GM21381 (cell line): Measurements from ENCODE around the gene SLC35D1.
"Not testable (repeated sequence)": the region's sequence is repeated elsewhere in the genome, so short reads cannot be mapped to it uniquely, and the experiment has no call there.

Experiments
- ATAC-seq: cut with Tn5 transposase; IDR thresholded peaks from one replicate; pipeline ENCODE4 v1.9.1; 2021; ENCODE audit warnings: mild to moderate bottlenecking, moderate library complexity; ENCODE audit not compliant: unreplicated experiment

The SLC35D1 gene

DNA sequence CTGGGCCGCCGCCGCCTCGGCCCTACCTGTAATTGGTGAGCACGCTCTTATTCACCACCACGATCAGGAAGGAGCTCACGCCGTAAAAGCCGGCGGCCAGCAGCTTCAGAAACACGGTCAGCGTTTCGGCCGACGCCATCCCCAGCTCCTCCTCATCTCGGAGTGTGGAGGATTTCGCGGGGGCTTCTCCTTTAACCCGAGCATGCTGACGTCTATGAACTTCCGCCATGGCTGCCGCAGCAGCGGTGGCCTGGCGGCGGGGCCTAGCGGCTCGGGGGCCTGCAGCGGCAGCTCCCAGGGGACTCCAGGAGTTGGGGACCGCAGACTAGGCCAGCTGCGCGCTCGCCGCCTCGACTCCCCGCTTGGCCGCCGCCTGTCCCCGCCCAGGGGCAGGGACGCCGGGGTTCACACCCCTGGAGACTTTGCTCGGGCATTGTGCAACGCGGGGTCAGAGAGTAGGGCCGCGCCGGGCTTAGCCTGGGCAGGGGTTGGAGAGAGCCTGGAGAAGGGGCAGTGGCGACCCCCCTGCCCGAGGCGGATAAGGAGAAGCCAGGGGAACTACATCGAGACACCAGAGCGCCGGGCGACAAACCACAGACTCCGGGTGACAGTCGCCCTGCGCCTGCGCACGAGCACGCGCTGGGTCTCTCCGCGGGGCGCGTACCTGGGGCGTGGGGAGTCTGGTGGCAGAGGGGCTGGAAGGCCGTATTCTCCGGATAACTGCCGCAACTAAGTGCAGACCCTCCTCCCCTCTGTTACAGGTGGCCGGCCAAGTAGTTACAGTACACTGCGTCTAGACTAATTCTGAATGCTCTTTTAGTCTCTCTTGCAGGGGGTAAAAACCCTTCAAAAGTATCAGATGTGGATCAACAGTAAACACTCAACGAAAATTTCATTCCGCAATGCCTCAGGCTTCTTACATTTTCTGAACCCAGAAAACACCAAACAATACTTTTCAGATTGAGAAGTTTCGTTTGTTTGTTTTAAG lies at the start of gene SLC35D1:
SLC35D1 (minus strand) TSS at position 364 of the 988 bp plus-strand sequence; CDS start at position 229, 135 bp downstream.
- ATAC-seq, result peak; percentile 76

DNA sequence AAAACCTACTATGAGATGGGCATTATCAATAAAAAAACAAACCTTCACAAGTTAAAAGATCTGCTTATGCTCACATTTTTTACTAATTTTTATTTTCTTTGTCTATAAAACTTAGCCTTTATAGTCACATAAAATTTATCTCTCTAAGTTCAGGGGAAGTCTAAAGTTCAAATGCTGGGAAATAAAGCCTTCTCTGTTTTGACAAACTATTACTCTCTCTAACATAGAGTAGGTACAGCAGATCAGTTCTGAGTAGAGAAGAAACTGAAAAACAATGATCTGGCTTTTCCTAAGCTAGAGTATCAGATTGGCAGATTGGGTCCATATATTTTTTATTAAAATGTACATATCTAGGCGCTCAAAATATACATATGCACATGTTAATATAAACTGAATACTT lies 49.6 kb upstream of the SLC35D1 start:
- ATAC-seq, result no peak

DNA sequence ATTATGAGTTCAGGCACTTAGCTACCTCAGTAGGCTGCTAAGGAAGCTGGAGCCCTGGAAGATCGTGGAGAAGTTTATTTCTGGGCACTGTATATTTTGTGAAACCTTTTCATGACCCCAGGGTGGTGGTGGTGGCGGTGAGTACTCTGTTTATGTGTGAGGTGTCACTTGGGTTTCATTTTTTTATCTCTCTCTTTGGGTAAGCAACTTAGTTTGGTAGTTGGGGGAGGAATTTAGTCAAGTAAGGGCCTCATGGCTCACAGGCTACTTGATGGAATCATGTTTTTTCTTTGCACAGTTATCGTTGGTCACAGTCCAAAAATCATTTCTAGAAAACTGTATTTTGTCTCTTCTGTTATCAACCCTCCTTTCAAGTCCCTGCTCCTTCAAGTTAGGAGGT lies 46.9 kb upstream of the SLC35D1 start:
- no peak for ATAC-seq

DNA sequence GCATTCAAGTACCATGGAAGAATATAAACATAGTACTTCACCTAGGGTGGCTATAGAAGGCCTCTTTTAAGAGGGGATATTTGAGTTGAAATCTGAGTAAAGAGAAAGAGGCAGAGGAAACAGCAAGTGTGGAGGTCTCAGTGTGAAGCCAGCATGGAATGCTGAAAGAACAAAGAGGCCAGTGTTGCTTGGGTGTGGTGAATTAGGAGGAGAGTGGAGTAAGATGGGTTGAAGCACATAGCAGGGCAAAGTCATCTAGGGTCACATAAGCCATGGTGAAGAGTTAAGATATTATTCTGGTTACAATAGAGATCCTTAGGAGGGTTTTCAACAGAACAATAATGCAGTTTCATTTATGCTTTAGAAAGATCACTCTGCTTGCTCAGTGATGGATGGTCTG lies 43.4 kb upstream of the SLC35D1 start:
- ATAC-seq, result no peak

DNA sequence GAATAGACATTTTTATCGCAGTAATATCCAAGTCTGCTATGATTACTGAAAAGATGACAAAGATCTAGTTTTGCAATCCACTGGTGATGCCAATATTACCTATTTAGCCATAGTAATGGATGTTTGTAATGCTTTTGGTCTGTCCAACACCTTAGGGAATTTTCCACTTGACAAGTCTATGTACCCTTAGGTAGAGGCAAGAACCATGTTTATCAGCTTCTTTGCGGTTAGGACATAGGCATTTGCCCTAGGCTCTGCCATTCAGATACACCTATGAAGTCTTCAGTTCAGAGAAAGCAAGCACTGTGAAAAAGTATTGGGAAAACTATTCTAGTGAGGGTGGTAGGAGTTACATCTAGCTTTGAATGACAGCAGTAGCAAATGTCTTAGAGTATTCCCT lies 40.2 kb upstream of the SLC35D1 start:
- no peak for ATAC-seq

DNA sequence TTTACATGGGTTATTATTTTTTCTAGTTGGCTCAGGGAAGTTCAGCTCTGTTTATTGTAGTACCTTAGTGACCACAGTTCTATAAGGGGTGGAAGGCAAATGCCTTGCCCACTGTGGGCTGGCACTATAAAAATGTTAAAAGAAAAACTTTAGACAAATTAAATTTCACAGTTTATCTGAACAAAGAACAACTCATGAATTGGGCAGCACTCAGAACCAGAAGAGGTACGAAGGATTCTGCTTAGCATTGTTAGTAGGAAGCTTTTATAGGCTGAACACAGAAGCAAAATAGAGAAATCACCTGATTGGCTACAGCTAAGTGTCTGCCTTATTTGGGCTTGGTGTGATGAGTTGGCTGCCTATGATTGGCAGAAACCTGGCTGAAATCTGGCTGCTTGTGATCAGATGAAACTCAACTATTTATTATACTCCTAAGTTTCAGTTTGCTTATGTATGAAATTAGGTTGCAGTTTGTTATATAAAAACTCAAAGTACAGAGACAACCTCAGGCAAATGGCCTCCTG lies 35.8 kb upstream of the SLC35D1 start:
- ATAC-seq, result no peak

DNA sequence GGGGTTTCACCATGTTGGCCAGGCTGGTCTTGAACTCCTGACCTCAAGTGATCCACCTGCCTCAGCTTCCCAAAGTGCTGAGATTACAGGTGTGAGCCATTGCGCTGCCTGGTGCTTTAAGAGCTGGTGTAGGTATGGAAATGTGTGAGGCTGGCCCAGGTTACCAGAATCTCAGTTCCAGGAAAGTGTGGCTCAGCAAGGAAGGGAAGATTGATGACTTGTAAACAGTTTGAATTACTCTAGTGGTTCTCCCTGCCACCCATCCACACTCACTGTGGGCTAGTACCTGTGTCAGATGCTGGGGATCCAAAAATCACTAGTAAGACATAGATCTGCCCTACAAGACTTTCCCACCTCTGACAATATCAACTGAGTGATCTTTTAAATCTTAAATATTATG lies 34.5 kb upstream of the SLC35D1 start:
- ATAC-seq, result no peak

DNA sequence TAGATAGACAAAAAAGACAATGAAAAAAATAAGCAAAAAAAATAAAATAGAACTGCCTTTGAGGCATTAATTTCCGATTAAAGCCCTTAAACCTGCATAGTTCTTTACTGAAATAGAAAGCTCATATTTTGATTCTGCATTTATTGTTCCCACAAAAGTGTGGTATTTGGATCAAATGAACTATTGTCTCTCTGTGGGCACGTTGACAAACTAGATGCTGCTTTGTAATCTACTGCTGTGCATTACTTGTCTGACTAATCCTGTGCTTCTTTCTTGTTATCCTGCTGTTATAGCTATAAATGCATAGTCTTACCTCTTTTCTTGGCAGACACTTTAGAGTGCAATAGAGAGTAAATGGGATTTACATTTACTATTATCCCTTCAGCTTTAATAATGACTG lies 31.4 kb upstream of the SLC35D1 start:
- no peak for ATAC-seq

DNA sequence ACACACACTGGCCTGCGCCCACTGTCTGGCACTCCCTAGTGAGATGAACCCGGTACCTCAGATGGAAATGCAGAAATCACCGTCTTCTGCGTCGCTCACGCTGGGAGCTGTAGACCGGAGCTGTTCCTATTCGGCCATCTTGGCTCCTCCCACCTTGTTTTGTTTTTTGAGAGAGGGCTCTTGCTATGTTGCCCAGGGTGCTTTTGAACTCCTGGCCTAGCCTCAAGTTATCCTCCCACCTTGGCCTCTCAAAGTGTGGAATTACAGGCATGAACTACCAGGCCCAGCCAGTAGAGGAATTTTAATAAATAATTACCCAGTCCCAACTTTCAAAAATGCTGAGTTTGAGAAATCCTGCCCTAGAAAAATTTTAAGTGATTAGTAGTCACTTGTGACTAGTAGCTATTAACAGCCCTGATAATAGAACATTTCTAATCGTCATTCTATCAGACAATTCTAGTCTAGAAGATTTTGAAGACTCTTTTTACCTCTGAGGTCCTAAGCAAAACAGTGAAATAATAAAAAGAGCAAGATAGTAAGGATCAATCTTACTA lies 30.9 kb upstream of the SLC35D1 start:
- no peak for ATAC-seq

DNA sequence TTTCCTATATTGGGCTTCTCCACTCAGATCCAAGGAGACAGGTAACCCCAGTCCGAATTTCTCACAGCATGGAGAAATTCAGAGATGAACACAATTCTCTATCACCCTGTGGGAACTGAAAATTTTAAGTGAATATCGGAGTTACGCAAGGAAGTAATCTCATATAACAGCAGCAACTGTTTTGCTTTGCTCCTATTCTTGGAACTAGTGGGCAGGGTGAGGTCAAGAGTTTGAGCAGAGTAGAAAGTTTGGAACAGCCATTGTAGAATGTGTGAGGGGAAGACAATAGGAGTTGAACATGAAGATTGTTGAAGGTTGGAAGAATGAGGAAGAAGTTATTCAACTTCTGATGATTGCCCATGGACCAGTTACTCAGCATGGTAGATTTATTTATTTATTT lies 24.3 kb upstream of the SLC35D1 start:
- ATAC-seq, result no peak

DNA sequence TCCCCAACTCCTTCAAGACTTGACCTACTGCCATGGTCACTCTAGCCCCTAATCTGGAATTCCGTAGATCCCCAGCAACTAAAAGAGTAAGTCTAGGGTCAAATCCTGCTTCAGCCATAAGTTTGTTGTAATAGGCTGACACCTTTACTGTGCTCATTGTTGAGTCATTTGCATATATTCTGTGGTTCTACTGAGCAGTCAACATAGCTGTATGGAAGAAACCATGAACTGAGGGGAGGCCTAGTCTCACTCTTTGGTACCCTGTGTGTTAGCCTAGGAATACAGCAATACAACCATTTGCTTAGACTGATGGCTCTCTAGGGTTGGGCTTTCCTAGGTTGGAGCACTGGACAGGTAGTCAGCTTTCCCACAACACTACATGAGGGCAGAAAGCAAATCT lies 23.6 kb upstream of the SLC35D1 start:
- no peak for ATAC-seq

DNA sequence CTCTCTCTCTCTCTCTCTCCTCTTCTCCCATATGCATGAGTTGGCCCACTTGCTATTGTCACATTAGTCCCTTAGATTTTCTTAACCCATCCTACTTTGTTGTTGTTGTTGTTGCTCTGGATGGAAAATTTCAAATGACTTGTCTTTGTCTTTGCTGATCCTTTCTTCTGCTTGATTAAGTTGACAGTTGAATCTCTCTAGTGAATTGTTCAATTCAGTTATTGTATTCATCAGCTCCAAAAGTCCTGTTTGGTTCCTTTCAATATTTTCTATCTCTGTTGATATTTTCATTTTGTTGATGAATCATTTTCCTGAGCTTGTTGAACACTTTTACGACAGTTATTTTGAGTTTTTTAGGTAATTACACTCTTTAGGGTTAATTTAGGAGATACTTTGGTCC lies 18.8 kb upstream of the SLC35D1 start:
- ATAC-seq, result no peak

DNA sequence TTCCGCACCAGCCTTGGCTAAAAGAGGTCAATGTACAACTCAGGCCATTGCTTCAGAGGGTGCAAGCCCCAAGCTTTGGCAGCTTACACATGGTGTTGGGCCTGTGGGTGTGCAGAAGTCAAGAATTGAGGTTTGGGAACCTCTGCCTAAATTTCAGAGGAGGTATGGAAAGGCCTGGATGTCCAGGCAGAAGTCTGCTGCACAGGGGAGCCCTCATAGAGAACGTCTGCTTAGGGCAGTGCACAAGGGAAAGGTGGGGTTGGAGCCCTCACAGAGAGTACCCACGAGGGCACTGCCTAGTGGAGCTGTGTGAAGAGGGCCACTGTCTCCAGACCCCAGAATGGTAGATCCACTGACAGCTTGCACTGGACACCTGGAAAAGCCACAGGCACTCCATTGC lies 13.7 kb upstream of the SLC35D1 start:
- not testable (repeated sequence) for ATAC-seq

DNA sequence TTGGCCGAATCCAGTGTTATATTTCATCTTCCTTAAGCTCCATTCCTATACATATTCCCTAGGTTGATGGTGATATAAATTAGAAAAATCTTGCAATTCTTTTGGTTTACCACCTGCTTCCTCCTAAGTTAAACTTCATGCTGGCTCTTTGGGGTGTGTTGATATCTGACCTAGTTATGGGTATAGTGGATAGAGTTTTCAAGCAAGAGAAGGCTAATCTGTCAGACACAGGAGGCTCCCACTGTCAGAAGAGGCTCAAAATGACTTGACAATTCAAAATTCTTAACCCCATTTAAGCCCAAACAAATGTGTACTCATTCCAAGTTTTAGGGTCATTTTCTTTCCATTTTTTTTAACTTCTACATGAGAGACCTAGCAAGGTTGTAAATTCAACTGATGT lies 8.5 kb upstream of the SLC35D1 start:
- ATAC-seq, result no peak

DNA sequence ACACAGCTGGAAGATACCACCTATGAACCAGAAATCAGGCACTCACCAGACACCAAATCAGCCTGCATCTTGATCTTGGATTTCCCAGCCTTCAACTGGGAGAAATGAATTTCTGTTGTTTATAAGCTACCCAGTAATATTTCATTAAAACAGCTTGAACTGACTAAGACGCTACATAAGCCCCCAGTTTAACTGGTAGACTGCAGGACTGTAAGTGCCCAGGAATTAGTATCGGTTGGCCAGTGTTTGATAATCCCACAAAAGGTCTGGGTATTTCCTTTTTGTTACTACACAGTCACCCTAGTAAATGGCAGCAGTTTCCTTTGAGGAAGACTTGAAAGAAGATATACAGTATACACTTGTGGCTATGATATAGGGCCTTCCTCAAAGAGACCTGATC lies 7.3 kb upstream of the SLC35D1 start:
- no peak for ATAC-seq

DNA sequence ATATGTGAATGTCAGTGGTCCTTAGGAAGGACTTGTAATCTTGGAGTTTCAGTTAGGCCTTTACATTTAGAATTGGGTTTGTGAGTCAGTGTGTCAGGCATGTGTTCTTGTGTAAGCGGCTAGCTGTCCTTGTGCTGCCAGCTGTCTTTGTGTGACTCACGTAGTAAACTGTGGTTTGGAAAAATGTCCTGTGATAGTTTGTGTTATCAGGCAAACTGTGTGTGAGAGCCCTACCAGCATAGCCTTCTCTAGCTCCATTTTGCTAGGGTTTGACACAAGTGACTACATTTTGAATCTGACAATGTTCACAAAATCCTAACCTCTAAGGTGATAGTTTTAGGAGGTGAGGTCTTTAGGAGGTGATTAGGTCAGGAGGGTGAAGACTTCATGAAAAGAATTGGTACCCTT lies 6.9 kb upstream of the SLC35D1 start:
- ATAC-seq, result no peak

DNA sequence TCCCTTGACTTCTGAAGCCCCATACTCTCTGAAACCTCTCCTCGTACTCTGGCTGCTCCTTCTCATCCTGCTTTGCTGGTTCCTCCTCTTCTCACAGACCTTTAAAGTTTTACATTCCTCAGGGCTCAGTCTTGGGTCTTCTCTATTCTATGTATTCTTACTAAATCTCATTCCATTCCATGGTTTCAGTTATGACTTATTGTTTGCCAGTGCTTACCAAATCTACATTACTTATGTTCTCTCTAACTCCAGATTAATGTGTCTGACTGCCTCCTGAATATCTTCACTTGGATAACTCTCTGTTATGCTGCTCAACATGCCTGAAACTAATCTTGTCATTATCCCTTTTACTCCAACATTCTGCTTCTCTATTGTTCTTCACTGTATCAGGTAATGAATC lies 5.4 kb upstream of the SLC35D1 start:
- ATAC-seq, result no peak

DNA sequence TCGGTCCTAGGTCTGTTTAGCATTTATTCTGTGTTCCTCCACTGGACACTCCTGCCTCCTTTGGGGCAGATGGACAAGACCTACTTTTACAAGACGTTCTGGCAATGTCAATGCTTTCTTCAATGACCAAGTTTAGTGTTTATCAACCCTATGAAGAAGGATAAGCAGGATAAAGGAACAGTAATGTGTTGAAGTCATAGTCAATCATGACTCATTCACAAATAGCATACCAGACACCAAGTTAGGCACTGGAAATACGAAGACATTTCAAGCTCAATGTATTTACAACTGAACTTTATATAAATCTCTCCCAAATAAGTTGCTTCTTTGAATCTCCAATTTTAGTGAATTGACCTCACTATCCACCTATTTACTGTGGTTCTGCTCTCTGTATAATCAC lies 4.8 kb upstream of the SLC35D1 start:
- ATAC-seq, result no peak

DNA sequence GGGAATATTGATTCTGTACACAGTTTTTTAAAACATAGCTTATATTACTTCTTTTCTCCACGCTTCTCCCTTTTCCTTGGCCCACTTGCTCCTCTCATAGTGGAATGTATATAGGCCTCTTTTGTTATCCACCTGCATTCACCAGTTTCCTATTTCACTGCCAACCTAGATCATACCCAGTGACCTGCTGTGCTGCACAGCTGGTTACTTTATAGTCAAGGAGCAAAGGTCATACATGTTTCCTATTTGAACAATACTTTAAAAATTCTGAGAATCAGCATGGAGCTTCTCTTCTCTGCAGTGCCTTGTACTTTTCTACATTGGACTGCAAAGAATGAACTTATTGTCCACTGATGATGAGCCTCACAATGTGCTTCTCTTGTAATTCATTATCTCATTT lies 4.3 kb upstream of the SLC35D1 start:
- ATAC-seq, result no peak

DNA sequence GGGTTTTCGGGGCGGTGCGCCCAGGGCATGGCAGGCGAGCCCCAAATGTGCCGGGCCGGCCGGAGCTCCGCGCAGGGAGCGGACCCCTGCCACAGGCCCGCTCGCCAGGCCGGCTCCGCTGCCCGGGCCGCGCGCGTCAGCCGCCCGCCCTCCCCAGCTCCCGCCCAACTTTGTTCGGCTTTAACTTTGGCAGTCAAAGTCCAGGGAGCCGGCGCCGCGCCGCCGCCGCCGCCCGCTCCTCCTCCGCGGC lies 488 bp downstream of the SLC35D1 start:
- ATAC-seq, result peak; percentile 41

DNA sequence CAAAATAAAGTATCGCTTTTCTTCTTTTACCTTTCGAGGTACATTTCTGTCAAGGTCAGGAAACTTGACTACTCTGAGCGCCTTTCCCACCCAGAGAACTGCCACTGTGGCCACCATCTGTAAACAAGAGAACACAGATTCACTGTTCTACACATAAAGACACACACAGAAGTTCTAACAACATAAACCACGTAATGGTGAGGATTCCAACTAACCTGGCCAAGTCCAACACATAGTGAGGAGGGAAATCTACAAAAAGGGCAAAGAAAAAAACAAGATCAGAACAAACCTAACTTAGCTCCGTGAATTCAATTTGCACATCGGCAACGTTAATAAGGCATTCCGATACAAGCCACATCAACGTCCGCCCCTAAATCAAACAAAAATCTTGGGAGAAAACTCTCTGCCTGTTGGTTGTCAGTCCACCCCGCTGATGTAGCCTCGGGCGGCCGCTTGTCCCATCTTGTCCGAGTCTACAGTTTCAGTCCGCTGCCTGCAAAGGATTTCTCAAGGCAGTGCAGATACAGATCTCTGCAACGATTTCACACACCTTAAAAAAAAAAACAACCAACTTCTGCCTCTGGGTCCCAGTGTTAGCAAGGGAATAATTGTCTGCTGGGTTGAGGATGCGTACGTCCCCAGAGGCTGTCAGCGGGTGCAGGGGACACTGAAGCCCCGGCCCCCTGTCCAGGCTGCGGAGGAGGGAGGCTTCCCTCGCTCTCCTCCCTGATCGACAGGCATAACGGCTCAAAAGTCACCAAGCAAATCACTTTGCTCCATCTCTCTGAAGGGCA lies 1.0 kb downstream of the SLC35D1 start:
- peak; percentile 9 for ATAC-seq

DNA sequence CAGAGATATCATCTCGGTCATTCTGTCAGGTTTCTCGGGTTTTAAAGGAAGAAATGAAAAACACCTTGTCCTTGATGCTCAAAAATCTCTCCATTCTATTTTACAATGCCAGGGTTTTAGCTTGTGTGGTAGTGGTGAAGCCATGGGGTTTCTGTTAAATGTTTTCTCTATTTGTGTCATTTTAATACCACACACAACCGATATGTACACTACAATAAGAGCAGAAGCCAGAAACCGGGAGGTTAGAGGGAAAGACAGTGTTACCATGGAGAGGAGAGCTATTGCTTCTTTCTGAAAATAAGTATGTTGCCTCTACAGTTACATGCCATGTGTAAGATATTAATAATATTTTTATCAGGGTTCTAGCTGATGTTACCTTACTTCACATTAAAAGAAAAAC lies 2.8 kb downstream of the SLC35D1 start:
- ATAC-seq, result no peak
